Activated CD4-positive, alpha-beta T cell treated with anti-CD3 and anti-CD28 coated beads, Interleukin-2, amount 50 U/mL, for 16 hours (primary cell): Measurements from ENCODE around the gene KDM2A.

Source experiments
- DNase-seq: peaks from one replicate; pipeline ENCODE4 v3.0.0-alpha.2; 2020

Gene KDM2A

DNA sequence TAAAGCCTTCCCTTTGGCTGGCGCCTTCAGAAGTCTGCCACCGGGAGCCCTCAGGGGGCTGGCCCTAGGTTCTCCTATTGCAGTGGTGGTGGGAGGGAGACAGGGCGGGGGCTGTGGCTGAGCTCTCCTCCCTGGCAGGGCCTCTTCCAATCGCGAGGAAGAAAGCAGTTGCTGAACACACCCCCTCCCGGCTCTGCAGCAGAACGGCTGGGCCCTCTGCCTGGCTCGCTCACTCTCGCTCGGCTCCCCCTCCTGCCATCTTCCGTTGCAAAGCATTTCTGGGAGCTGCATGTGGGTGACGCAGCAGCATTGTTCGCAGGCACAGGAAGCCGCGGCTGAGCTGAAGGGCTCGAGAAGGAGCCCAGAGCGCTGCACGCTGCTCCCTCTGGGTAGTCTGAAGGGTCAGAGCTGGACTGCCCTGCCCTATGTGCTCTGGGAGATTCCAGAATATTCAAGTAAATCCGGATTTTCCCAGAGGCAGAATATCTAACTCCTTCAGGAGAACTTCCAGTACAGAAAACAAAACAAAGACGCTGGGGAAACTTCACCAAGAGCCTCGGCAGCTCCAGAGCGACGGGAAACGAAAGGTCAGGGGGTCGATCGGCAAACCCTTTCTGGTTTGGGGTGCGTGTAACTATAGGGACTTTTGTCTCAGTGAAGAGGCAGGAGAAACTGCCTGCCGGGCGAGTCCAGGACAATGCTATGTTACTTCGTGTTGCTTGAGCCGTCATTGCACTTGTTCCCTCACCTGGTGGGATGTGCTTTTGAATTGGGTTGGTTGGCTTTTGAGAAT lies 120.9 kb downstream of the KDM2A start:
- peak; percentile 99 for DNase-seq

DNA sequence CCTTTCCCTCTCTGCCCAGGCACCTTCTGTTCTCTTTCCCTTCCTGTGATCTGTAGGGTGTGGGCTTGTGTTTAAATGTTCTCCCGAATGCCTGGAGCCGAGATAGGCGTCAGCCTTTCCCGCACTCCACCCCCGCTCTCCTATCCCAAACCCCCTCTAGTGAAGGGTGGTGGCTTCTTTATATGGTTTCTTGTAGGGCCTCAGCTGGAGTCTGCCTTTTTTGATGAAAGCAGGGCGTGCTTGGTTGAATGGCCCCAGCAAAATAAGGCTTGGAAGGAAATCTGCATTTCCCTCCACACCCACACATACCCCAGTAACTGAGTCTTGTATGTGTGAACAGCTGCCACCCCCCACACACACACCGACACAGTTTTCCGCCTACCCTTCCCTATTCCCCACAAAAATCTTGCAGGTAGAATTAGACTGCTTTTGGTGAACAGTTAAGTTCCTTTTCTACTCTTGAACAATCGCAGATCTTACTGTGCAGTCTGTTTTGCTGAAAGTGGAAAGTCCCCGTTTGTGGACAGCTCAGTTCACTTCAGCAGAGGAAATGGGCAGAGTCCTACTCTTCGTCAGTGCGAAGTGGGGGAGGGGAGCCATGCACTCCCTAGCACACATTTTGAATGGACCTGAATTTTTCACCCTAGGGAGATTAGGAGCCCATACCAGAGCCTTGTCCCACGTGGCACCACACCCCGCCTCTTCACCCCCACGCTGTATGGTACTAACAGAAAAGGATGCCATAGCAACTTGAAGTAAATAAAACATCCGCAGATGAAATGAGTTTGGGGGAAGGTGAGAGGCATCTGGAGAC lies 121.7 kb downstream of the KDM2A start:
- DNase-seq = peak; percentile 93

DNA sequence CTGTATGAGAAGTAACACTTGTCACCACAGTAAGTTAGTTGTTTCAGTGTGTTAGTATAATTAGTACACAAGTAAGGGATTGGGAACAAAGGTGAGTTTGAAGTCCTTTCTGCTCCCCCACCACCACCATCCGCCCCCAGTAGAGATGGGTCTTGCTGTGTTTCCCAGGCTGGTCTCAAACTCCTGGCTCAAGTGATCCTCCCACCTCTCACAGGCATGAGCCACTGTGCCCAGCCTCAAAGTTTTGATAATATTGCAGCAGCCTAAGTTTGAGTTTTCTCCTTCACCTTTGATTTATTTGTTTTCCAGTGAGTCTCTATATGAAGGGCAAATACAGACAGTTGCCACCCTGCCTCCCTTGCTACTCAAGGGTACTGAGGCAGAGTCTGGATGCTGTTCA lies 123.5 kb downstream of the KDM2A start:
- DNase-seq = no peak

DNA sequence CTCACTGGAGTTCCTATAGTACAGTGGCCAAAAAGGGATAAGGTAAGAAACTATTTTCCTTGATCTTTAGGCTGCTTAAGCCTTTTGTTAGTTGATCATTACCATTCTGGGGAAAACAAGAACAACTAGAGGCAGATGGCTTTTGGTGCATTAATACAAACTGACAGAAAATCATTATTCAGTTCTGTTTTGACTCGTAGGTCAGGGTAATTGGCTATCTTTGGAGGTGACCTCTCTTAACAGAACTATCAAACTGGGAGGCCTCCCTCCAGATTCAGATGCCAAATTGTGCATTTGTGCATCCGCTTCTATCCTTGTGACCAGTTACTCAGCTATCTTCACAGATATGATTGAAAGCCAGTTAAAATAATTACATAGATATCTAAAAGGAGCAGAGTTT lies 124.0 kb downstream of the KDM2A start:
- DNase-seq = no peak

DNA sequence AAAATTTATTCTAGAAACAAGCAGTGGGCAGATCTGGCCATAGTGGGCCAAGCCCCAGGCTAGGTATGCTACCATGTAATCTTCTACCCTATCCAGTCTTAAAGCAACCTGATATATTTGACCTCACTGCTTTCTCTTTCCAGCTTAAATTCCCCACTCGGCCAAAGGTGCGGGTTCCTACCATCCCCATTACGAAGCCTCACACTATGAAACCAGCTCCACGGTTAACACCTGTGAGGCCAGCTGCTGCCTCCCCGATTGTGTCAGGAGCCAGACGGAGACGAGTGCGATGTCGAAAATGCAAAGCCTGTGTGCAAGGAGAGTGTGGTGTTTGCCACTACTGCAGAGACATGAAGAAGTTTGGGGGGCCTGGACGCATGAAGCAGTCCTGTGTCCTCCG lies 126.0 kb downstream of the KDM2A start:
- DNase-seq = no peak

DNA sequence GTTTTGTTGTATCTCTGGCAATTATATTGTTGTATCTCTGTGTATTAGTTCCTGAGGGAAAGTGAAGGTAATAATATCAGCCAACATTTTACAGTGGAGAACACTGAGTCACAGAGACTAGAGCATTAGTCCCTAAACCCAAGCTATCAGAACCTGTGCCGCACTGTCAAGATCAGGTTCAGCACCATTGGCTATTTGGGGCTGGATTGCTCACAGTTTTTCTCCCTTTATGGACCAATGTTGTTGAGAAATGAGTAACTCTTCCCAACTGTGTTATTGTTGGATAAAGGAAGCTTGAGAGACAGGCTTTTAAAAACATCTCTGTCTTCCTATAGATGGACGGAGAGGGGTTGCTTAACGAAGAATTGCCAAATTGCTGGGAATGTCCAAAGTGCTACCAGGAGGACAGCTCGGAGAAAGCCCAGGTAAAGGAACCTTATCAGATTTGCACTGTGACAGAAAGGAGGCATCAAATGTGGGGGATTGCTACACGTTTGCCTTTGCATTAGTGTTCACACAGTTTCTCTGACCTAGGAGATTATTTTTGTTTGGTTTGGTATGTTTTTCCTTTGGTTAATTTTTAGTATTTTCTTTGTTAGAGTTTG lies 129.0 kb downstream of the KDM2A start:
- DNase-seq = no peak

DNA sequence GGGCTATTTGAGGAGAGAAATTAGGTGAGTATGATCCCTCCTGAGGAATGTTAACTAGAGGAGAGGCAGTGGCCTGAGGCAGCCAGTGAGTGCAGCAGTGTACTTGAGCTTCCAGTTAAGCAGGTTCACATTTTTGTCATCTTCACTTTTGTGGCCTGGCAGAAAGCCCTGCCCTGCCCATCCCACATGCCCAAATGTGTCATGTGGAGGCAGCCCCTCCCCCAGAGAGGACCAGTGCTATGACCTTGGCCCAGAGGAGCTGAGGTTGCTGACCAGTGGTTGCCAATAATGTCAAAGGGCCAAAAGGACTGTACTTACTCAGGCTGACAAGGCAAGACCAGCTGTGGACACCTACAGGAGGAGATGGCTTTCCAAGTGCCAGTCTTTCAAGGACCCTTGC lies 129.6 kb downstream of the KDM2A start:
- no peak for DNase-seq

DNA sequence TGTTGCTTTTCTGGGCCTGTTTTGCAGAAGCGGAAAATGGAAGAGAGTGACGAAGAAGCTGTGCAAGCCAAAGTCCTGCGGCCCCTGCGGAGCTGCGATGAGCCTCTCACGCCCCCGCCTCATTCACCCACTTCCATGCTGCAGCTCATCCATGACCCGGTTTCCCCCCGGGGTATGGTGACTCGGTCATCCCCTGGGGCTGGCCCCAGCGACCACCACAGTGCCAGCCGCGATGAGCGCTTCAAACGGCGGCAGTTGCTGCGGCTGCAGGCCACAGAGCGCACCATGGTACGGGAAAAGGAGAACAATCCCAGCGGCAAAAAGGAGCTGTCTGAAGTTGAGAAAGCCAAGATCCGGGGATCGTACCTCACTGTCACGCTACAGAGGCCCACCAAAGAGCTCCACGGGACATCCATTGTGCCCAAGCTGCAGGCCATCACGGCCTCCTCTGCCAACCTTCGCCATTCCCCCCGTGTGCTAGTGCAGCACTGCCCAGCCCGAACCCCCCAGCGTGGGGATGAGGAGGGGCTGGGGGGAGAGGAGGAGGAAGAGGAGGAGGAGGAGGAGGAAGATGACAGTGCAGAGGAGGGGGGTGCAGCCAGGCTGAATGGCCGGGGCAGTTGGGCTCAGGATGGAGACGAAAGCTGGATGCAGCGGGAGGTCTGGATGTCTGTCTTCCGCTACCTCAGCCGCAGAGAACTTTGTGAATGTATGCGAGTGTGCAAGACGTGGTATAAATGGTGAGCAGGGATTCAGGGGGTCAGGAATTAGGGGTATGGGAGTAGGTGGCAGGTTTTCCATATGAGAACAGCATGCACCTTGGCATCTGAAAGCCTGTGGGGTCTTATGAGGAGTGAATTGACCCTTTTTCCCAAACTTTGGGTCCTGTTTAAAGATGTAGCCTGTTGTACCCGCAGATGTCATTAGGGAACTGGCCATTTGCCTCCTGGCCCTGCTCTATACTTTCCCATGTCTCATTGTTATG lies 131.3 kb downstream of the KDM2A start:
- DNase-seq = no peak

DNA sequence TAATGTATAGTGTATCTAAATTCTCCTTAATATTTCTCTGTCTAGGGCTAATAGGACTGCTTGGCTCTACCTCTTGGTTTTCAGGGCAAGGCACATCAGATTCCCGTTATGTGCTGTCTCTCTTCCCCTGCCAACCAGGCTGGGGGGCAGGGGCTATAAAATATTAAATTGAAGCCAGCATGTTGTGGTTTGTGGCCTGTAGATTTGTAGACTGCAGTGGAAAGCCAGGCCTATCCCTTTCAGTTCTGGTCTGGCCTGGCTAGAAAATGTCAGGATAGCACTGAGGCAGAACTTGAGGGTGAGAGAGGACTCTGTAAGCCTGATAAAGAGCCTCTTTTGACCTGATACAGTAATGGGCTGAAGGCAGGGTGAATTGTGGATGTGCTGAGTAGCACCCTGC lies 132.8 kb downstream of the KDM2A start:
- DNase-seq = no peak

DNA sequence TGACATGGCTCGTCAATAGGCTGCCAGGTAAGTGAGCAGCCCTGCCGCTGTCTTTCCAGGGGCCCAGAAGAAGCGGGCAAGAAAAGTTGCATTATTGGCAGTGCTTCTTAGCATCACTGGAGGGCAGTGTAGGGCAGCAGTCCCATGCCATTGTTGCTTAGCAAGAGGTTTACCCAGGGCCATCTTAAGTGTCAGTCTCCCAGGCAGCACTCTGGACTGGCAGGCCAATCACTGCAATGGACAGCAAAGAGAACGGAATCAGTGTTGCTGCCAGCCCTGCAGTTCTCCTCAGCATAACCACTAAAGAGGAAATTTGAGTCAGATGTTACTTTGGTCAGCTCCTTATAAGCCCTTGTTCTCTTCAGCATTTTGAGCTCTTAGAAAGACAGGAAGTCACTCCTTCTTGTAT lies 133.8 kb downstream of the KDM2A start:
- DNase-seq = no peak

DNA sequence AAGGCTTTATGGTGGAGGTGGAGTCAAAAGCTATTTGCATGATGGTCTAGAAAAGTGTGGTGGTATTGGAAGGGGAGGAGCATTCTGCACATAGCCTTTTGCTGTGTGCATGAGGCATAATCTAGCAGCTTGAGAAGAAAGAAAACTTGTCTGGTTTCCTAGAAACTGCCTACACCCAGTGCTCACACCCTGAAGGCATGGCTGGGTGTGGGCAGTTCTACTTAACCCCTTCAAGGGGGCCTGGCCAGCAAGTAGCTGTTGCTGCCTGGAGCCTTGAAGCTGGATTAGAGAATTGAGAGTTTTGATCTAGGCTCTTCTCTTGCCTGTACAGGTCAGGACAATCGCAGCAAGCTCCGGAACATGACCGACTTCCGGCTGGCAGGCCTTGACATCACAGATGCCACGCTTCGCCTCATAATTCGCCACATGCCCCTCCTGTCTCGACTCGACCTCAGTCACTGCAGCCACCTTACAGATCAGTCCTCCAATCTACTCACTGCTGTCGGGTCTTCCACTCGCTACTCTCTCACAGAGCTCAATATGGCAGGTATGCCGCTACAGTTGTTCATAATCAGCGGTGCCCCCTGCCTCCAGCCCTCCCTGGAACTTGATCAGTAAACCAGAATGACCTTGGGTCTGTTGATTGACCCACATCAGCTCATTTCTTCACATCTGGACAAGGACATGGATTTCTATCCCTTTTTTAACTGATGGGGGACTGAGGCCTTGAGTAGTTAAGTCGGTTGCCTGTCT lies 135.0 kb downstream of the KDM2A start:
- no peak for DNase-seq

DNA sequence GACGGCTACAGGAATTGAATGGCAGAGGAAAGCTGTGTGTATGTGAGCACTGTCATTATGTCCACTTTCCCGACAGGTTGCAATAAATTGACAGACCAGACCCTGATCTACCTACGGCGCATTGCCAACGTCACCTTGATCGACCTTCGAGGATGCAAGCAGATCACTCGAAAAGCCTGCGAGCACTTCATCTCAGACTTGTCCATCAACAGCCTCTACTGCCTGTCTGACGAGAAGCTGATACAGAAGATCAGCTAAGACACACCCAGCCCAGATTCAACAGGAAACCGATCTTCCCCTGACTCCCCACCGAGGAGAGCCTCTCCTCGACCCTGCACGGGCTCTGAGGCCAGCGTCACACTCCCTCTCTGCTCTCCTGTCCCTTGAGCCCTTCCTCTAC lies 135.7 kb downstream of the KDM2A start:
- no peak for DNase-seq

DNA sequence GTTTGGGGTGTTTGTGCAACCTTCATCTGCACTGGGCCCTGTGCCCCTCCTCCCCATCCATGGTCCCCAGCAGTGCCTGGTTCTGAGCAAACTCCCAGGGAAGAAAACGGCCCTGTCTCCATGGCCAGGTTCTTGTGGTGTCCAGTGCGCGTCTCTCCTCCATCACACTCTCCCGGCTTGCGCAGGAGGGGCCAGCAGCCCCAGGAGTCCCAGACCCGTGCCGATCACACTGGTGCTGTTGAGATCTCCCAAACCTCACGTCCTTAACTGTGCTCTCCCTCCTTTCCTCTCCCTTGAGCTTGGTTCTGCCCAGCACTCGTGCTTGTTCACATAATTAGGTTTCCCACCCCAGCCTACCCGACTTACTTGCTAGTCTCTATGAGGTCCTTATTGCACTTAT lies 136.3 kb downstream of the KDM2A start:
- DNase-seq = no peak

DNA sequence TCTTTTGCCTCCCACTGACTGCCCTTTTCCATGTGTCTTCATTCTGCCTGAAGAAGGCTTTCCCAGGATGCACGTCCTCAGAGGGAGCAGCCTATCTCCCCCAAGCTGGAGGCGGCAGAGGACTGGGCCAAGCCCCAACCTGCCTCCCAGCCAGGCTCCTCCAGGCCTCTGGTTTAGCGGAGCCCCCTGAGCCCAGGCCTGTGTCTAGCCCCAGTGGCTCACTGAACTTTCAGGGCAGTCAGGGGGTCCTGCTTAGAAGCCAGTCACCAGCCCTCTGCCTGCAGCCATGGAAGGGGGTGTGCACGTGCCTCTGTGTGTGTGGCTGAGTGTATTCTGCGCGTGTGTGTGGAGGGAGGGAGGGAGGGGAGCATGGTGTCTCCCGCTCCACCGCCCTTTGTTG lies 136.8 kb downstream of the KDM2A start:
- DNase-seq = no peak

DNA sequence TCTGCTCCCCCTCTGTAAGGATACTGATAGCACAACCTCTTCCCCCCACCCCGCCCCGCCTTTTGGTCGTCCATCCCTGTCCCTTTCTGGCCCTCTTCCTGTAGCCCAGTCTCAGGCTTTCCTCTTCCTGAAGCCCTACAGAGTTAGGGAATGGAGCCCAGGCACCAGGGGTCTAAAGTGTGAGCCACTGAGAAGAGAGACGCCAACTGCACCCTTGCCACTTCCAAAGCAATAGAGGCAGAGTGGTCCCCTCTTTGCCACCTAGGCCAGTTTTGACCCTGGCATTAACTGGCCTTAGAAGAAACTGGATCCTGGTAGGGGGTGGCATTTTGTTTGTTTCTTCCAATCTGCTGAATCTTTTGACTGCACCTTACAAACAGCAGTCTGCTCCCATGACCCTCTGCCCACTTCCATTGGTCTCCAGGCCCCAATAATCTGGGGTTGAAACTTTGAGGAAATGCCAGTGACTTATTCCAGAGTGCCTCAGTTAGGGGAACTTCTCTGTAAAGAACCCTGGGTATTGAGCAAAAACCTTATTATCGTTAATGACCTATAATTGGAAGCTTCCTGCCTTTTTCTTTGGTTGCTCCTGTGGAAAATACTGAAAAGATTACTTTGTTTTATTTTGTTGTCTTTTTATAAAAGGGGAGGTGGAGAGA lies 137.5 kb downstream of the KDM2A start:
- DNase-seq = no peak

DNA sequence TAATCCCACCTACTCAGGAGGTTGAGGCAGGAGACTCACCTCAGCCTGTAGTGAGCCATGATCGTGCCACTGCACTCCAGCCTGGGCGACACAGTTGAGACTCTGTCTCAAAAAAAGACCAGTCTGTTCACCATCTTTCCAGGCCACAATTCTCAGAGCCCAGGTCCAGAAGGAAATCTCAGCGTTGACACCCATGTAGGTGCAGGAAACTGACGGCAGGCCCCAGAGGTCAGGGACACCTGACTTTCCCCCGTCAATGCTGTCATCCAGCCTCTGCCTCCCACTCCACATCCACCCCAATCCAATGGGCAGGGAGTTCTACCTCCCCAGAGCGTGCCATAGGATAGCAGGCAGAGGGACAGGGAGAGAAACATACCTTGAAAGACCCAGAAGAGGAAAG lies 141.3 kb downstream of the KDM2A start:
- DNase-seq = no peak

DNA sequence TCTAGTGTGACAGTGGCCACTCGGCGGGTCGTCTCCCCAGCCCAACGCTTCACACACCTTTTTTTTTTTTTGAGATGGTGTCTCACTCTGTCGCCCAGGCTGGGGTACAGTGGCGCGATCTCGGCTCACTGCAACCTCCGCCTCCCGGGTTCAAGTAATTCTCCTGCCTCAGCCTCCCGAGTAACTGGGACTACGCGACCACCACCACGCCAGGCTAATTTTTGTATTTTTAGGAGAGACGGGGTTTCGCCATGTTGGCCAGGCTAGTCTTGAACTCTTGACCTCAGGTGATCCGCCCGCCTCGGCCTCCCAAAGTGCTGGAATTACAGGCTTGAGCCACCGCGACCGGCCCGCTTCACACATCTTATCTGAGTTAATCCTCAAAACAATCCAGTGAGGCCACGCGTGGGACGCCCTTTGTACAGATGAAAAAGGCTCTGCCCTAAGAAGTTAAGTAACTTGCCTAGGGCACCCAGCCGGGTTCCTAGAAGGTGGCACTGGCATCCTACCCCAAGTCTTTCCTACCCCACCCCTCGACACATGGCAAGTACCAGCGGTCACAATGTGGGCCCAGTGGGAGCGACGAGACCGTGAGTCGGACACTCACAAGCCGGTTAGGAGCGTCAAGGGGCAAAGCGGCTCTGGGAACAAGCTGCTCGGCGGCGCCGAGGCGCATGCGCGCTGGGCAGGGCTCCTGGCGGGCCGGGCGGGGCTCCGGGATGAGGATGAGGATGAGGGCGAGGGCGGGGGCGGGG lies 142.0 kb downstream of the KDM2A start:
- peak; percentile 70 for DNase-seq

DNA sequence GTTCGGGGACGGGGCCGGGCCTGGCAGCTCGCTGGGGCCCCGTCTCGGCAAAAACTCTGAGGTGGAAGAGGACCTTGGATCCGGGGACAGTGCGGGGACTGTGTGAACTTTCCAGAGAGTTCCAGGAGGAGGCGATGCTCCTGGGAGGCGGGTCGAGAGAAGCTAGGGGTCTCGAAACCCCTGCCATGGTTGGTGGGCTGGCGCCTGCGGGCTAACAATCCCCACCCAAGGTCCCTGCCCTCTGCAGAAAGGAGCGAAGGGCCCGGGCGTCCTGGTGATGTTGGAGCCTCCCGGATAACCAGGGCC lies 142.5 kb downstream of the KDM2A start:
- DNase-seq = no peak

DNA sequence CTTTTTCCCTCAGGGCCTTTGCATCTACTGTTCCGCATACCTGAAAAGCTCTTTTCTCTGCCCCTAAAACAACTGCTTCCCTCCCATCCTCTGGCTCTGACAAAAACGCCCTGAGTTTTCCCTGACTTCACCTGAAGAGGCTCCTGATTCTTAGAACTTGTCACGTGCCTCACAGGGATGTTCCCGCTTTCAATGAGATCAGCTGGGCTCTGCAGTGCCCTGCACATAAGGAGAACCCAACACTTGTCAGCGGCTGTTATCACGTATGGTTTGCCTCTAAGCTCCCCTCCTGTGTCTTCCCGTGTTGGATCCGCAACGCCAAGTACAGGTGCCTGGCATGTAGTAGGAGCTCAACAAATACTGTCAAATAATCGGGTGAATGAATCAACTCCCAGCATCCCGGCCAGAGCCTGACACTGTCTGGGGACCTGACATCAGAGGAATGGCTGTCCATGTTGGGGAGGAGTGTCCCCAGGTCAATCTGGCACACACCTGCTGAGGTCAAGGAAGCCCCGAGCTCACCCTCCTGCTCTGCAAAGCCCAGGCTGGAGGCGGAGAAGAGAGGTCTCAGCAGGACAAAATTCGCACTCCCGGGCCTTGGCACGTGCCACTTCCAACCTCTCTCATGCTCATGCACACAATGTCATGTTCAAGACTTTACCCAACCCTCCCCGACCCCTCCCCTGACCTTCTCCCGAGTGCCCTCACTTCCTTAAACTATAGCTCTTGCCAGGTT lies 143.1 kb downstream of the KDM2A start:
- no peak for DNase-seq
